Activated CD8-positive, alpha-beta memory T cell treated with anti-CD3 and anti-CD28 coated beads, Interleukin-2, amount 10 ng/mL, durations not matched to agents 7 days and 5 days (primary cell): Measurements from ENCODE around the gene KCNK17. TPM values are rescaled to one million over a fixed set of nuclear protein-coding genes. Genes with fewer than 3 reads are reported as not detected.

Experiments
- total RNA-seq, 2 experiments: library from RNA; stranded (reverse); gene quantifications; one replicate each; pipeline ENCODE4 v1.2.3, GENCODE V29; 2021

KCNK17 gene
- total RNA-seq, 2 experiments from 2014 or later = not detected

Other genes with a start within 250 kb of the KCNK17 start
- 10 to 100 TPM in 1 of 2 experiments, 1 to 10 TPM in 1; 9.1 to 11.4 TPM for gene SAYSD1, start 199.2 kb downstream of the KCNK17 start, total RNA-seq
- gene KCNK5, start 84.9 kb downstream of the KCNK17 start, total RNA-seq = 10 to 100 TPM; 19.1 to 30.8 TPM
- gene KCNK16, start 8.3 kb upstream of the KCNK17 start, total RNA-seq = not detected